CD4-positive, alpha-beta T cell (primary cell): Measurements from ENCODE around the gene TBX5. TPM values are rescaled to one million over a fixed set of nuclear protein-coding genes. Genes with fewer than 3 reads are reported as not detected.

Experiments used
- ATAC-seq: fragments of 200-7000 bp; cut with Tn5 transposase; one replicate; pipeline ENCODE4 v1.10.0; 2022; ENCODE audit warnings: mild to moderate bottlenecking; ENCODE audit not compliant: poor library complexity
- CTCF ChIA-PET: fragments of 350-600 bp; sonication (Branson Sonifier 250); formaldehyde crosslinking; loops from one replicate; lab custom pipeline; 2021; ENCODE audit warnings: antibody characterized with exemption, inconsistent platforms; lab: Charles Lee
- POLR2A ChIA-PET: fragments of 350-600 bp; sonication (Branson Sonifier 250); formaldehyde crosslinking; loops from one replicate; lab custom pipeline; 2021; ENCODE audit warnings: antibody characterized with exemption, inconsistent platforms; lab: Charles Lee
- DNase-seq, 14 experiments: peaks; one replicate each; pipeline ENCODE4 v3.0.0-alpha.2; 2013 to 2020; ENCODE audit warnings: mixed read lengths in 2 of 14
- H3K27ac ChIP-seq, 2 donors: one replicate each; pipeline versions ENCODE4 v1.5.1 to v1.7.0; 2013; ENCODE audit warnings: low read length in 2 of 2, low read depth in 1 of 2, mild to moderate bottlenecking in 1 of 2
- H3K27me3 ChIP-seq, 2 experiments: 1 replicate in 1 of 2; 2 replicates in 1 of 2; pipeline versions ENCODE4 v1.6.1 to v1.7.0; 2013; ENCODE audit warnings: low read length in 2 of 2, control low read depth in 1 of 2, mild to moderate bottlenecking in 1 of 2, moderate library complexity in 1 of 2; ENCODE audit not compliant: insufficient read depth in 2 of 2, control insufficient read depth in 1 of 2
- H3K36me3 ChIP-seq: one replicate; pipeline ENCODE4 v1.6.1; 2013; ENCODE audit warnings: low read length, control low read depth; ENCODE audit not compliant: insufficient read depth
- H3K4me1 ChIP-seq: one replicate; pipeline ENCODE4 v1.6.1; 2013; ENCODE audit warnings: low read length, control low read depth; ENCODE audit not compliant: insufficient read depth
- H3K4me3 ChIP-seq: one replicate; pipeline ENCODE4 v1.5.1; 2013; ENCODE audit warnings: mild to moderate bottlenecking, low read length, moderate library complexity
- H3K9me3 ChIP-seq, 2 experiments: 1 replicate in 1 of 2; 2 replicates in 1 of 2; pipeline versions ENCODE4 v1.6.1 to v1.7.0; 2013; ENCODE audit warnings: low read length in 2 of 2, mild to moderate bottlenecking in 2 of 2, control low read depth in 1 of 2, moderate library complexity in 1 of 2; ENCODE audit not compliant: control insufficient read depth in 1 of 2, insufficient read depth in 1 of 2
- H3K27ac Mint-ChIP-seq: one replicate; pipeline ENCODE4 v1.8.0; 2020; ENCODE audit warnings: mixed read lengths
- H3K27me3 Mint-ChIP-seq: one replicate; pipeline ENCODE4 v1.8.0; 2021; ENCODE audit warnings: mixed read lengths
- H3K36me3 Mint-ChIP-seq: one replicate; pipeline ENCODE4 v1.8.0; 2021; ENCODE audit warnings: low read depth, mixed read lengths
- H3K4me1 Mint-ChIP-seq: one replicate; pipeline ENCODE4 v1.8.0; 2021; ENCODE audit warnings: low read depth, mixed read lengths
- H3K4me3 Mint-ChIP-seq: one replicate; pipeline ENCODE4 v1.8.0; 2020; ENCODE audit warnings: mild to moderate bottlenecking, mixed read lengths
- H3K9me3 Mint-ChIP-seq: one replicate; pipeline ENCODE4 v1.8.0; 2020; ENCODE audit warnings: mixed read lengths
- CTCF ChIP-seq: fragments of 200-600 bp; IDR thresholded peaks from one replicate; pipeline ENCODE4 v1.8.0; 2022; ENCODE audit warnings: antibody characterized with exemption, mild to moderate bottlenecking
- intact Hi-C, 2 experiments: fragments of 100-400 bp; cut with DNase I in 1 of 2; cut with micrococcal nuclease in 1 of 2; formaldehyde crosslinking; loops; one replicate each; pipeline versions ENCODE4 v1.15.1 to v1.9.0; 2023 to 2025; cut with DNase I, micrococcal nuclease
- total RNA-seq, 174 experiments: library from RNA in 2 of 174; stranded (reverse) in 2 of 174; gene quantifications; one replicate each; pipeline ENCODE4 v1.2.3 and lab custom pipeline; 2021 to 2026

Gene TBX5
- total RNA-seq, 2 experiments from 2014 or later = not detected

GRCh38 chr12:114314403-114314802, 91.5 kb downstream of the TBX5 start:
- ChIA-PET CTCF (no interaction called here), POLR2A (no interaction called here)
- Mint-ChIP-seq H3K4me1 (no peaks in the 10 kb centered on the region), H3K36me3 (no peaks in the 10 kb centered on the region), H3K4me3 (no peak overlapping the region), H3K27ac (no peak overlapping the region), H3K27me3 (peaks cover 5% of the 10 kb centered on the region), H3K9me3 (peaks cover 2% of the 10 kb centered on the region)
- TF ChIP-seq CTCF = no peak
- Histone ChIP-seq H3K27me3 (no peaks in the 10 kb centered on the region), H3K9me3 (no peaks in the 10 kb centered on the region), H3K27ac (no peak overlapping the region), H3K4me3 (no peak overlapping the region), H3K4me1 (no peaks in the 10 kb centered on the region), H3K36me3 (no peaks in the 10 kb centered on the region)
- intact Hi-C loops = no loop called here
- ATAC-seq (no peak), DNase-seq (no peak)

- POLR2A ChIA-PET = no interaction called here
- no peak overlapping the region for H3K27ac Mint-ChIP-seq
- CTCF ChIA-PET = no interaction called here
- no peaks in the 10 kb centered on the region for H3K9me3 ChIP-seq
- no peaks in the 10 kb centered on the region for H3K4me1 Mint-ChIP-seq
- no peak overlapping the region for H3K4me3 ChIP-seq
- H3K9me3 Mint-ChIP-seq = peaks cover 2% of the 10 kb centered on the region
- no peaks in the 10 kb centered on the region for H3K4me1 ChIP-seq
- H3K36me3 ChIP-seq = no peaks in the 10 kb centered on the region
- intact Hi-C loops = no loop called here
- DNase-seq (no peak), ATAC-seq (no peak)
- no peak overlapping the region for H3K27ac ChIP-seq
- no peak overlapping the region for H3K4me3 Mint-ChIP-seq
- H3K27me3 Mint-ChIP-seq = peaks cover 5% of the 10 kb centered on the region
- H3K27me3 ChIP-seq = no peaks in the 10 kb centered on the region
- no peaks in the 10 kb centered on the region for H3K36me3 Mint-ChIP-seq
- no peak for TF ChIP-seq CTCF
These were observed 92.0 kb downstream of the TBX5 start for GRCh38 chr12:114313910-114314309.

GRCh38 chr12:114311974-114312373, 94.0 kb downstream of the TBX5 start:
- H3K9me3 Mint-ChIP-seq = peaks cover 2% of the 10 kb centered on the region
- no peak overlapping the region for H3K27ac Mint-ChIP-seq
- no peak overlapping the region for H3K4me3 ChIP-seq
- H3K36me3 Mint-ChIP-seq = no peaks in the 10 kb centered on the region
- no peaks in the 10 kb centered on the region for H3K9me3 ChIP-seq
- ATAC-seq = no peak
- no peak for DNase-seq
- CTCF ChIA-PET = no interaction called here
- H3K27me3 ChIP-seq = no peaks in the 10 kb centered on the region
- H3K4me1 Mint-ChIP-seq = no peaks in the 10 kb centered on the region
- H3K27ac ChIP-seq = no peak overlapping the region
- H3K4me3 Mint-ChIP-seq = no peak overlapping the region
- no peaks in the 10 kb centered on the region for H3K4me1 ChIP-seq
- TF ChIP-seq CTCF = no peak
- intact Hi-C loops = no loop called here
- POLR2A ChIA-PET = no interaction called here
- H3K27me3 Mint-ChIP-seq = peaks cover 5% of the 10 kb centered on the region
- no peaks in the 10 kb centered on the region for H3K36me3 ChIP-seq
